Cardiac fibroblast (primary cell): ENCODE data around the gene ASTN2.
A peak's percentile ranks its signal among the peaks of the same experiment; 100 is the strongest.

Experiments used
- DNase-seq, 2 donors: peaks; one replicate each; pipeline versions ENCODE4 v3.0.0 to v3.0.0-alpha.2; 2010; ENCODE audit warnings: low read depth in 2 of 2
- H3K4me3 ChIP-seq, 2 donors: replicated peaks in 1 of 2; 1 replicate in 1 of 2; 2 replicates in 1 of 2; pipeline ENCODE4 v1.5.1; 2011; ENCODE audit warnings: low read depth in 2 of 2, low read length in 2 of 2, mild to moderate bottlenecking in 2 of 2, moderate library complexity in 1 of 2
- CTCF ChIP-seq: IDR thresholded peaks from one replicate; pipeline ENCODE4 v1.5.1; 2011; ENCODE audit warnings: low read depth, mild to moderate bottlenecking, low read length, inconsistent platforms

ASTN2 gene

DNA sequence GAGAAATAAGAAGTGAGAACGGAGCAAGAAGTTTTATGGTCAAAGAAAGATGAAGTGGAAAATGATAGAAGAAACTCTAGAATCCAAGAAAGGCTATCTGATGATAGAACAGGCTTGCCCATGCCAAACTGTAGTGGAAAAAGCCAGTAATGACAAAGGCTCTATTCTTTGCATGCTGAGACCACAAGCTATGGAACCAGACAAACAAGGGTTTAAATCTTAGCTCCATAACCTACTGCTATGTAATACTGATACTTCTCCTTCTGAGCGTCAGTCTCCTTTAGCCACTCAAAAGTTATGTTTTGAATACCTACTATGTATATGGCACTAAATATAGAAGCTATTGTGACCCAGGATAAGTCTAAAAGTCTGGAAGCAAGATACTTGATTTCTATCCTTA lies 778.9 kb downstream of the ASTN2 start:
- TF ChIP-seq CTCF: no peak
- no peak overlapping the region for H3K4me3 ChIP-seq
- no peak for DNase-seq

DNA sequence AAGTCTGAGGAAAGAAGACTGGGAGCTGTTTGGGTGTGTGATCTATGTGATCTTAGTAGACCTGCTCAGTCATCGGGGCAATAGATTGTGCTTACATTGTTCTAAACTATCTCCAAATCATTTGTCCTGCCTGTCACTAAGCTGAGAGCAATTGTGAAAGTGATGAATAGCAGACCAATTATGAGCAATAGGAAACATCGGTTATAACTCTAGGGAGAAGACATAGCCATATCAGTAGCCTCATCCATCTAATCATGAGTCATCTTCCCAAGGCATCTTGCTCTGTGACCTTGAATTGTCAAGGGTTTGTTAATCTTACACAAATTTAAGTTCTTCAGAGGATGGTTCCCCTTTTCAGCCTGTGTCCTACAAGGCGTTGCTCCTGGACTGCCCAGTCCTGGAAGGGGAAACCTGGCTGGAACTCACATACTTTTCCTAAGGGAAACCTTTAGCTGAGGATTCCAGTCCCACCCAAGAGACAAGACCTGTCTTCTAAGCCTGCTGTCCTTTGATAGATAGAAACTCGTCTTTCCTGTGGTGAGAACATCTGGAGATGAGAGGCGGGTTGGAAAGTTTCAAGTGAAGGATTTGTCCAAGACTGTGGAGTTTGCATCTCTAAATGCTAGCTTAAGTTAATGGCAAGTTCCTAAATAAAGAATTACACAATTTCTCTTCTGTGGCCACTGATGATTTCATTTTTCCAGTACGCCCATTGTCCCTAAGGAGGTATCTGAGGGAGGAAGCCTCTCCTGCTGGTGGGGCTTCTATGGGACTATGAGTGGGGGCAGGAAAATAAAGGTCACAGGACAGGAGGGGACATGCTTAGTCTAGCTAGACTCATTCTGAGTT lies 781.6 kb downstream of the ASTN2 start:
- H3K4me3 ChIP-seq: no peak overlapping the region
- DNase-seq: peak; percentile 29 to 70
- TF ChIP-seq CTCF: no peak

DNA sequence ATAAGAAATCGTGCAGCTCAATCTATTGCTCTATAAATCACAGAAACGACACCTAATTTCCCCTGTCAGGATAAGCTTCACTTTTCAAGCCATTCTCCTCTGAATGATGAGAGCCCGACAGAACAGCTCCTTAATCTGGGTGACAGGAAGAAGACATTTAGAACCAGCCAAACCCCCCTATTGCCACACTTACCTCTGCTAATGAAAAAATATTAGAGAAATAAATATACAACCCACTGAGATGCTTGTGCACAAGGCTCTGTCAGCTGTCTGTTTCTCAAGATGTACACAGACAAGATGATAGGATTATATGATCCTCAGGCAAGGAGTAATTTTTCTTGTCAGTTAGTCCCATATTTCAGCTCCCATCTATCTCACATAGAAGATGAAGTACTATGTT lies 785.2 kb downstream of the ASTN2 start:
- no peak for DNase-seq
- no peak overlapping the region for H3K4me3 ChIP-seq
- no peak for TF ChIP-seq CTCF

DNA sequence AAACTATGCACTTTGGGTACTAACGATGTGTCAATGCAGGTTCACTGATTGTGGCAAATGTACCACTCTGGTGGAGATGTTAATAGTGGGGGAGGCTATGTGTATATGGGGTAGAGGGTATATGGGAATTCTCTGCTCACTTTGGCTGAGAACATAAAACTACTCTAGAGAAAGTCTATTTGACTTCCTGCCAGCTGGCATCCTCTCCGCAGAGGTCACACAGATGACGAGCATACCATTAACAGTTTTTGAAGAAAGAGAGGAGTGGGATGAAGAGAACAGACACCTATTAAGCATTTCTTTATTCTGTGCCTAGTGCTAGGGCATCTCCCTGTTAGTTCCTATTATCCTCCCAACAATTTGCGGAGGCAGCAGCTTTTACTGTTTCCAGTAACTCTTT lies 786.1 kb downstream of the ASTN2 start:
- H3K4me3 ChIP-seq: no peak overlapping the region
- DNase-seq: peak; percentile 32 to 54
- no peak for TF ChIP-seq CTCF

- H3K4me3 ChIP-seq: no peak overlapping the region
- DNase-seq: no peak
- no peak for TF ChIP-seq CTCF
Observed at GRCh38 chr9:116627433-116627832, 787.4 kb downstream of the ASTN2 start.

- DNase-seq: no peak
- no peak for TF ChIP-seq CTCF
- H3K4me3 ChIP-seq: no peak overlapping the region
Observed at GRCh38 chr9:116626762-116627161, 788.1 kb downstream of the ASTN2 start.

DNA sequence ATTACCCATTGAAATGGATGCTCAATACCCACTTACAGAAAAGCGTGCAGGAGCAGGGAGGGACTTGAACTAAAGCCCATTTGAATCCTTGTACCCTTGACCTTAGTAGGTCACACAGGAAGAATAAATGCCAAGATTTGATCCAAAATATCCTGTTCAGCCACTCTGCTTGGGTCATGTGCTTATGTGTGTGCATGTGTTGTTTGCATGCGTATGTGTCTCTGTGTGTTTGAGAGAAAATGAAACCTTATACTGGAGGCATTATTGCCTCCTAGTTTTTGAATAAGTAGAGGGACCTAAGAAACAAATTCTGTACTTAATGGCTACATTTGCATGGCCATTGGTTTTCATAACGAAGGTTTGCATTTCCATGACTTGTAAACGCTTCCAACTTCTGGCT lies 791.1 kb downstream of the ASTN2 start:
- DNase-seq: no peak
- no peak for TF ChIP-seq CTCF
- no peak overlapping the region for H3K4me3 ChIP-seq
